ENCODE results near the gene CSMD2.

The CSMD2 gene

GRCh38 chr1:33782776-33783175, 382.3 kb downstream of the CSMD2 start:
- H3K4me3 ChIP-seq (ENCODE audit: low read length), result no peak overlapping the region
- no peaks in the 10 kb centered on the region for H3K36me3 ChIP-seq (ENCODE audit: control insufficient read depth, insufficient read depth, low read length)
- DNase-seq (ENCODE audit: low read depth, low spot score), result no peak
- H3K9me3 ChIP-seq (ENCODE audit: control insufficient read depth, insufficient read depth, low read length), result no peaks in the 10 kb centered on the region
- H3K27ac ChIP-seq (ENCODE audit: low read length), result no peak overlapping the region
- no peaks in the 10 kb centered on the region for H3K27me3 ChIP-seq (ENCODE audit: control insufficient read depth, insufficient read depth, low read length)
- H3K4me1 ChIP-seq (ENCODE audit: control insufficient read depth, insufficient read depth, low read length), result no peaks in the 10 kb centered on the region
- no CpG with 5 or more reads among the region's 7 CpGs for WGBS (ENCODE audit: insufficient coverage, insufficient read length)

- Histone ChIP-seq H3K9me3 (ENCODE audit: control insufficient read depth, insufficient read depth, low read length) (no peaks in the 10 kb centered on the region), H3K4me3 (ENCODE audit: low read length) (no peak overlapping the region), H3K36me3 (ENCODE audit: control insufficient read depth, insufficient read depth, low read length) (no peaks in the 10 kb centered on the region), H3K4me1 (ENCODE audit: control insufficient read depth, insufficient read depth, low read length) (no peaks in the 10 kb centered on the region), H3K27me3 (ENCODE audit: control insufficient read depth, insufficient read depth, low read length) (no peaks in the 10 kb centered on the region), H3K27ac (ENCODE audit: low read length) (no peak overlapping the region)
- WGBS (ENCODE audit: insufficient coverage, insufficient read length), result no CpG with 5 or more reads among the region's 2 CpGs
- DNase-seq (ENCODE audit: low read depth, low spot score), result no peak
Measured at GRCh38 chr1:33781652-33782051, 383.4 kb downstream of the CSMD2 start.

- no CpG with 5 or more reads among the region's 4 CpGs for WGBS (ENCODE audit: insufficient coverage, insufficient read length)
- Histone ChIP-seq H3K27ac (ENCODE audit: low read length) (no peak overlapping the region), H3K36me3 (ENCODE audit: control insufficient read depth, insufficient read depth, low read length) (0 out of 2 replicates have a peak, but pooled peaks cover 3% of the 10 kb centered on the region), H3K4me1 (ENCODE audit: control insufficient read depth, insufficient read depth, low read length) (no peaks in the 10 kb centered on the region), H3K4me3 (ENCODE audit: low read length) (no peak overlapping the region), H3K9me3 (ENCODE audit: control insufficient read depth, insufficient read depth, low read length) (no peaks in the 10 kb centered on the region), H3K27me3 (ENCODE audit: control insufficient read depth, insufficient read depth, low read length) (no peaks in the 10 kb centered on the region)
- no peak for DNase-seq (ENCODE audit: low read depth, low spot score)
Measured at GRCh38 chr1:33777337-33777736, 387.7 kb downstream of the CSMD2 start.

DNA sequence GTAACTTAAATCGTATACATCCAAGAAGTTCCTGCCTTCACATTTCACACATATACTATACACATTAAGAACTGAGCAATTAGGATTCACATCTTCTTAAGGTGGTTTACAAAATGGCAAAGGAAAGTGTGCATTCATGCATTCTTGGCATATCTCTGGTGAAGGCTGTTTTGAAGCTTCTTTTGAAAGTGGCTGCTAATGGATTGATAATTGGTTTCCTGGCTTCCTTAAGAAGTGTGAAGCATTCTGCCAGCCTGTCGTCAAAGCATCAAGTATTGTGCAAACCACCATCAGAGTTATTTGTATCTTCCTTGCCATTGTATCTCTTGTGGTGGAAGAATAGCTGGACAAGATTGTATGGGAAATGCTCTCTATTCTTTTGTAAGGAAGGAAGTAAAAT, 396.2 kb downstream of the CSMD2 start:
- H3K36me3 ChIP-seq (ENCODE audit: control insufficient read depth, insufficient read depth, low read length), result 0 out of 2 replicates have a peak, but pooled peaks cover 3% of the 10 kb centered on the region
- no CpG with 5 or more reads among the region's 2 CpGs for WGBS (ENCODE audit: insufficient coverage, insufficient read length)
- no peaks in the 10 kb centered on the region for H3K4me1 ChIP-seq (ENCODE audit: control insufficient read depth, insufficient read depth, low read length)
- no peaks in the 10 kb centered on the region for H3K9me3 ChIP-seq (ENCODE audit: control insufficient read depth, insufficient read depth, low read length)
- no peak overlapping the region for H3K27ac ChIP-seq (ENCODE audit: low read length)
- no peak for DNase-seq (ENCODE audit: low read depth, low spot score)
- no peak overlapping the region for H3K4me3 ChIP-seq (ENCODE audit: low read length)
- H3K27me3 ChIP-seq (ENCODE audit: control insufficient read depth, insufficient read depth, low read length), result no peaks in the 10 kb centered on the region

GRCh38 chr1:33768106-33768505, 396.9 kb downstream of the CSMD2 start:
- Histone ChIP-seq H3K4me3 (ENCODE audit: low read length) (no peak overlapping the region), H3K27ac (ENCODE audit: low read length) (no peak overlapping the region), H3K4me1 (ENCODE audit: control insufficient read depth, insufficient read depth, low read length) (no peaks in the 10 kb centered on the region), H3K9me3 (ENCODE audit: control insufficient read depth, insufficient read depth, low read length) (no peaks in the 10 kb centered on the region), H3K27me3 (ENCODE audit: control insufficient read depth, insufficient read depth, low read length) (no peaks in the 10 kb centered on the region), H3K36me3 (ENCODE audit: control insufficient read depth, insufficient read depth, low read length) (no peaks in the 10 kb centered on the region)
- whole genome bisulfite sequencing (ENCODE audit: insufficient coverage, insufficient read length), result no CpG with 5 or more reads among the region's 2 CpGs
- DNase-seq (ENCODE audit: low read depth, low spot score), result no peak

DNA sequence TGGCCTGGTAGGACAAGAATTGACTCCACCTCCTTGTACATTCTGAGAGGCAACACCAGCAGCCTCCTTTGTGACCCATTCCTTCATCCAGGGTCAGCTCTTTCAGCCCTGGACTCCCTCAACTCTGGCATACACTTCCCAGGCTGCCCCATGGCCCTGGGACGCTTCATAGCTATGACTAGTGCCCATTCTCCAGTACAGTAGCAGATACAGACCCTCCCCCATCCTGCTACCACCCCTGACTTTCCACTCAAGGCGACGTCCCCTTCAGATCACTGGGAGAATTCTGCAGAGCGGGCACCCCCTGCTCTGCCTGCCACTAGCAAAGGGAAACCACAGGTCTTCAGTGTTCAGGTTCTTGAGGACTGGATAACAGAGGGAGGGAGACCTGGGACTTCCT, 400.9 kb downstream of the CSMD2 start:
- no peaks in the 10 kb centered on the region for H3K27me3 ChIP-seq (ENCODE audit: control insufficient read depth, insufficient read depth, low read length)
- no peaks in the 10 kb centered on the region for H3K36me3 ChIP-seq (ENCODE audit: control insufficient read depth, insufficient read depth, low read length)
- no peak for DNase-seq (ENCODE audit: low read depth, low spot score)
- no CpG with 5 or more reads among the region's 4 CpGs for WGBS (ENCODE audit: insufficient coverage, insufficient read length)
- no peak overlapping the region for H3K27ac ChIP-seq (ENCODE audit: low read length)
- no peaks in the 10 kb centered on the region for H3K9me3 ChIP-seq (ENCODE audit: control insufficient read depth, insufficient read depth, low read length)
- no peak overlapping the region for H3K4me3 ChIP-seq (ENCODE audit: low read length)
- no peaks in the 10 kb centered on the region for H3K4me1 ChIP-seq (ENCODE audit: control insufficient read depth, insufficient read depth, low read length)

DNA sequence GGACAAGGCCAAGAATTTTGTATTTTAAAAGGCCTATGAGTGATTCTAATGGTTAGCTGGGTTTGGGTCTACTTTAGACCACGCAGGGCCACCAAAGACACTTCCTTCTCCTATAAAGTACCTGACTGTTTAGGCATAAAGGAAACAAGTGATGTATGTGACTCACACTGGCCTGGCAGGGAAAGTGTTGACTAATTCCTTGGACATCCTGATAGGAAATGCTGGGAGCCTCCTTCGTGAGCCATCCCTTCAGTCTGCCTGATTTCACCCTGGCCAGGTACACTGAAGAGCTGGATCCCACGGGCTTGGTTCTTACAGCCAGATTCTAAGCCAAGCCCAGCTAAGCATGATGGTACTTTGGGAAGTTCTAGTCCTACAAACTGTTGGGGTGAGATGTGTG, 401.6 kb downstream of the CSMD2 start:
- Histone ChIP-seq H3K36me3 (ENCODE audit: control insufficient read depth, insufficient read depth, low read length) (no peaks in the 10 kb centered on the region), H3K27me3 (ENCODE audit: control insufficient read depth, insufficient read depth, low read length) (no peaks in the 10 kb centered on the region), H3K4me1 (ENCODE audit: control insufficient read depth, insufficient read depth, low read length) (no peaks in the 10 kb centered on the region), H3K27ac (ENCODE audit: low read length) (no peak overlapping the region), H3K9me3 (ENCODE audit: control insufficient read depth, insufficient read depth, low read length) (no peaks in the 10 kb centered on the region), H3K4me3 (ENCODE audit: low read length) (no peak overlapping the region)
- WGBS (ENCODE audit: insufficient coverage, insufficient read length), result no CpG with 5 or more reads among the region's 3 CpGs
- DNase-seq (ENCODE audit: low read depth, low spot score), result no peak

GRCh38 chr1:33762962-33763361, 402.1 kb downstream of the CSMD2 start:
- no peak for DNase-seq (ENCODE audit: low read depth, low spot score)
- no CpG with 5 or more reads among the region's 2 CpGs for WGBS (ENCODE audit: insufficient coverage, insufficient read length)
- Histone ChIP-seq H3K9me3 (ENCODE audit: control insufficient read depth, insufficient read depth, low read length) (no peaks in the 10 kb centered on the region), H3K4me3 (ENCODE audit: low read length) (no peak overlapping the region), H3K4me1 (ENCODE audit: control insufficient read depth, insufficient read depth, low read length) (no peaks in the 10 kb centered on the region), H3K36me3 (ENCODE audit: control insufficient read depth, insufficient read depth, low read length) (no peaks in the 10 kb centered on the region), H3K27me3 (ENCODE audit: control insufficient read depth, insufficient read depth, low read length) (no peaks in the 10 kb centered on the region), H3K27ac (ENCODE audit: low read length) (no peak overlapping the region)

DNA sequence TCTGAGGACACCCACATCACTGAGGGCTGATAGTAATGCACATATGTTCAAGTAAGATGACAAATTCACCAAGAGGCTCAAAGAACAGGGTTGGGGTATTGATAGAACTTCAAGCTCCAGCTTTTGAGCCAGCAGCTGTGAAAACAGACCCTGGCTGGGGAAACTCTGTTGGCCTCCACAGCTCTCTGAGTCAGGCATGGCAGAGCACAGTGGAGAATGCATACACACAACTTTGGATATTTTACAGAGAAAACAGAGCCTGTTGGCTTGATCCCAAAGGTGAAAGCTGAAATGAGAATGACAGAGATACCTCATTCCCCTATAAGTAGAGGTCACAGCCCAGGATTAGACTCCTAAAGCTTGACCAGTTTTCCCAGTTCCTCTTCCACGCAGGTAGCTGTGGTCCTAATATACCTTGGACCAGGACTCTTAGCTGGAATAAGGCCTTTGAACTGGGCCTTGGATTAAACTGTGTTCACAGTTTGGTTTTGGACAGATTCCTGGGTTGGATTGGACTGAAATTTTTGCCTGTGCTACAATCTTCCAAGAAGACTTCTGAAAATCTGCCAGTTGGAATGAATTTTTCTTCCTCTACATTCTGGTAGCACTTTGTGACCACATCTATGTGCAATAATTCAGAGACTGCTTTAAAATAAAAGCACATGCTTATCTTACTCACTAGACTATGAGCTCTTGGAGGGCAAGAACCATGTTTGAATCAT, 402.8 kb downstream of the CSMD2 start:
- no peaks in the 10 kb centered on the region for H3K27me3 ChIP-seq (ENCODE audit: control insufficient read depth, insufficient read depth, low read length)

DNA sequence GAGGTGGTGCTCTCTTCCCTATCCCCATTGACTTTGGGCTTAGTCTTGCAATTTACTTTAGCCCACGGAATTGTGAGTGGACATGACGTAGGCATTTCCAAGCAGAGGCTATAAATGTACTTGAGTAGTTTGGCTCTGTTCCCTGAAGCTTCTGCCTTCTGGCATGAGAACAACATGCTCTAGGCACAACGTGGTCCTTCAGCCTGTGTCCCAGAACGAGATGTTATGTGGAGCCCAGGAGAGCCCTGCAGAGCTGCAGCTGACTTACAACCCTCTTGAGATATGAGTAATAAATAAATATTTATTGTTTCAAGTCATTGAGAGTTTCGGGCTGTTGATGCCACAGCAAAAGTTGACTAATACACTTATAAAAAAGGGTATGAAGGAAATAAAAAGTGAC, 406.3 kb downstream of the CSMD2 start:
- no peaks in the 10 kb centered on the region for H3K36me3 ChIP-seq (ENCODE audit: control insufficient read depth, insufficient read depth, low read length)
- WGBS (ENCODE audit: insufficient coverage, insufficient read length), result no CpG with 5 or more reads among the region's 5 CpGs
- no peak for DNase-seq (ENCODE audit: low read depth, low spot score)
- H3K27me3 ChIP-seq (ENCODE audit: control insufficient read depth, insufficient read depth, low read length), result no peaks in the 10 kb centered on the region
- no peak overlapping the region for H3K4me3 ChIP-seq (ENCODE audit: low read length)
- no peaks in the 10 kb centered on the region for H3K4me1 ChIP-seq (ENCODE audit: control insufficient read depth, insufficient read depth, low read length)
- H3K9me3 ChIP-seq (ENCODE audit: control insufficient read depth, insufficient read depth, low read length), result 0 out of 2 replicates have a peak, but pooled peaks cover 1% of the 10 kb centered on the region
- no peak overlapping the region for H3K27ac ChIP-seq (ENCODE audit: low read length)

More for the DNA sequence above, 402.8 kb downstream of the CSMD2 start:
- H3K36me3 ChIP-seq (ENCODE audit: control insufficient read depth, insufficient read depth, low read length), result no peaks in the 10 kb centered on the region
- H3K4me3 ChIP-seq (ENCODE audit: low read length), result no peak overlapping the region
- no peak overlapping the region for H3K27ac ChIP-seq (ENCODE audit: low read length)
- no peak for DNase-seq (ENCODE audit: low read depth, low spot score)
- H3K4me1 ChIP-seq (ENCODE audit: control insufficient read depth, insufficient read depth, low read length), result no peaks in the 10 kb centered on the region
- H3K9me3 ChIP-seq (ENCODE audit: control insufficient read depth, insufficient read depth, low read length), result no peaks in the 10 kb centered on the region
- no CpG with 5 or more reads among the region's 1 CpG for WGBS (ENCODE audit: insufficient coverage, insufficient read length)

All from iPS DF 6.9 (cell line).